IgD-negative memory B cell (primary cell): Measurements from ENCODE around the gene MBNL2. TPM values are rescaled to one million over a fixed set of nuclear protein-coding genes. Genes with fewer than 3 reads are reported as not detected.
A peak's percentile ranks its signal among the peaks of the same experiment; 100 is the strongest.

Source experiments
- H3K27ac Mint-ChIP-seq, 3 donors: one replicate each; pipeline ENCODE4 v1.8.0; 2020 to 2022; ENCODE audit warnings: mild to moderate bottlenecking in 3 of 3, mixed read lengths in 3 of 3, moderate library complexity in 1 of 3
- H3K27me3 Mint-ChIP-seq: one replicate; pipeline ENCODE4 v1.8.0; 2021; ENCODE audit warnings: mixed read lengths
- H3K36me3 Mint-ChIP-seq: one replicate; pipeline ENCODE4 v1.8.0; 2020; ENCODE audit warnings: mild to moderate bottlenecking, mixed read lengths
- H3K4me1 Mint-ChIP-seq, 3 donors: one replicate each; pipeline ENCODE4 v1.8.0; 2020 to 2022; ENCODE audit warnings: mixed read lengths in 3 of 3, mild to moderate bottlenecking in 1 of 3
- H3K4me3 Mint-ChIP-seq, 4 donors: one replicate each; pipeline ENCODE4 v1.8.0; 2020 to 2022; ENCODE audit warnings: mild to moderate bottlenecking in 4 of 4, mixed read lengths in 4 of 4, moderate library complexity in 3 of 4
- H3K9me3 Mint-ChIP-seq, 3 donors: one replicate each; pipeline ENCODE4 v1.8.0; 2020 to 2021; ENCODE audit warnings: mixed read lengths in 3 of 3, mild to moderate bottlenecking in 1 of 3
- polyA plus RNA-seq: library from polyadenylated mRNA; unstranded; fragments of 300-500 nt; fragmentation: Illumina TruSeq; gene quantifications from one replicate; pipeline ENCODE4 v1.2.3, GENCODE V29; 2021

Gene MBNL2
- polyA plus RNA-seq, 1 donor from 2014 or later, result 15.9 TPM

- Mint-ChIP-seq H3K27ac (no peak overlapping the region), H3K9me3 (no peaks in the 10 kb centered on the region), H3K4me1 (peaks cover 0 to 16% (median 3%) of the 10 kb centered on the region in 3 donors), H3K4me3 (no peak overlapping the region), H3K36me3 (peaks cover 1% of the 10 kb centered on the region), H3K27me3 (no peaks in the 10 kb centered on the region)
Observed at GRCh38 chr13:97328222-97328790, 106.2 kb downstream of the MBNL2 start.

- H3K4me3 Mint-ChIP-seq, result no peak overlapping the region
- H3K27me3 Mint-ChIP-seq, result no peaks in the 10 kb centered on the region
- H3K9me3 Mint-ChIP-seq, result no peaks in the 10 kb centered on the region
- H3K4me1 Mint-ChIP-seq, result peaks cover 0 to 10% (median 7%) of the 10 kb centered on the region in 3 donors
- no peaks in the 10 kb centered on the region for H3K36me3 Mint-ChIP-seq
- peak overlapping the region in 1 of 3 donors; percentile 2 for H3K27ac Mint-ChIP-seq
Observed at GRCh38 chr13:97329331-97329730, 107.2 kb downstream of the MBNL2 start.

- Mint-ChIP-seq H3K36me3 (peaks cover 2% of the 10 kb centered on the region), H3K4me3 (no peak overlapping the region), H3K9me3 (no peaks in the 10 kb centered on the region), H3K4me1 (peaks cover 0 to 10% (median 7%) of the 10 kb centered on the region in 3 donors), H3K27me3 (no peaks in the 10 kb centered on the region), H3K27ac (no peak overlapping the region)
Observed at GRCh38 chr13:97330448-97330847, 108.3 kb downstream of the MBNL2 start.

GRCh38 chr13:97332742-97333141 lies 110.6 kb downstream of the MBNL2 start:
- no peak overlapping the region for H3K4me3 Mint-ChIP-seq

GRCh38 chr13:97333983-97334382 lies 111.8 kb downstream of the MBNL2 start:
- Mint-ChIP-seq H3K4me1 (peaks cover 0 to 7% (median 4%) of the 10 kb centered on the region in 3 donors), H3K27ac (no peak overlapping the region), H3K27me3 (no peaks in the 10 kb centered on the region)

More at GRCh38 chr13:97332742-97333141, 110.6 kb downstream of the MBNL2 start:
- Mint-ChIP-seq H3K4me1 (peaks cover 0 to 7% (median 6%) of the 10 kb centered on the region in 3 donors), H3K27me3 (no peaks in the 10 kb centered on the region), H3K27ac (no peak overlapping the region), H3K9me3 (no peaks in the 10 kb centered on the region), H3K36me3 (peaks cover 2% of the 10 kb centered on the region)

GRCh38 chr13:97334690-97335089 lies 112.6 kb downstream of the MBNL2 start:
- Mint-ChIP-seq H3K4me3 (no peak overlapping the region), H3K27me3 (no peaks in the 10 kb centered on the region), H3K27ac (no peak overlapping the region), H3K36me3 (peaks cover 2% of the 10 kb centered on the region), H3K4me1 (peaks cover 0 to 7% (median 4%) of the 10 kb centered on the region in 3 donors), H3K9me3 (no peaks in the 10 kb centered on the region)

More at GRCh38 chr13:97333983-97334382, 111.8 kb downstream of the MBNL2 start:
- H3K36me3 Mint-ChIP-seq, result peaks cover 2% of the 10 kb centered on the region
- no peaks in the 10 kb centered on the region for H3K9me3 Mint-ChIP-seq
- H3K4me3 Mint-ChIP-seq, result no peak overlapping the region

- no peak overlapping the region for H3K27ac Mint-ChIP-seq
- no peak overlapping the region for H3K4me3 Mint-ChIP-seq
- no peaks in the 10 kb centered on the region for H3K27me3 Mint-ChIP-seq
- H3K4me1 Mint-ChIP-seq, result peaks cover 0 to 7% (median 2%) of the 10 kb centered on the region in 3 donors
- H3K36me3 Mint-ChIP-seq, result peaks cover 2% of the 10 kb centered on the region
- no peaks in the 10 kb centered on the region for H3K9me3 Mint-ChIP-seq
Observed at GRCh38 chr13:97335488-97336134, 113.5 kb downstream of the MBNL2 start.

GRCh38 chr13:97337985-97338499 lies 115.9 kb downstream of the MBNL2 start:
- Mint-ChIP-seq H3K36me3 (peaks cover 2% of the 10 kb centered on the region), H3K9me3 (no peaks in the 10 kb centered on the region), H3K4me1 (peaks cover 0 to 7% (median under 1%) of the 10 kb centered on the region in 3 donors), H3K27ac (no peak overlapping the region), H3K4me3 (no peak overlapping the region), H3K27me3 (no peaks in the 10 kb centered on the region)

- no peak overlapping the region for H3K4me3 Mint-ChIP-seq
- H3K4me1 Mint-ChIP-seq, result peaks cover 0 to 2% (median 0%) of the 10 kb centered on the region in 3 donors
- H3K27me3 Mint-ChIP-seq, result no peaks in the 10 kb centered on the region
- no peaks in the 10 kb centered on the region for H3K9me3 Mint-ChIP-seq
- peaks cover 6% of the 10 kb centered on the region for H3K36me3 Mint-ChIP-seq
- H3K27ac Mint-ChIP-seq, result no peak overlapping the region
Observed at GRCh38 chr13:97338571-97338970, 116.4 kb downstream of the MBNL2 start.

GRCh38 chr13:97339019-97339987 lies 117.2 kb downstream of the MBNL2 start:
- H3K4me1 Mint-ChIP-seq, result no peaks in the 10 kb centered on the region
- no peaks in the 10 kb centered on the region for H3K27me3 Mint-ChIP-seq
- no peak overlapping the region for H3K4me3 Mint-ChIP-seq
- H3K27ac Mint-ChIP-seq, result no peak overlapping the region
- no peaks in the 10 kb centered on the region for H3K9me3 Mint-ChIP-seq
- H3K36me3 Mint-ChIP-seq, result peaks cover 7% of the 10 kb centered on the region

- Mint-ChIP-seq H3K27me3 (no peaks in the 10 kb centered on the region), H3K4me1 (no peaks in the 10 kb centered on the region), H3K4me3 (no peak overlapping the region), H3K36me3 (peaks cover 7% of the 10 kb centered on the region), H3K27ac (no peak overlapping the region), H3K9me3 (no peaks in the 10 kb centered on the region)
Observed at GRCh38 chr13:97339988-97340749, 118.0 kb downstream of the MBNL2 start.

- no peak overlapping the region for H3K27ac Mint-ChIP-seq
- no peaks in the 10 kb centered on the region for H3K4me1 Mint-ChIP-seq
- no peaks in the 10 kb centered on the region for H3K27me3 Mint-ChIP-seq
Observed at GRCh38 chr13:97341135-97341534, 119.0 kb downstream of the MBNL2 start.

GRCh38 chr13:97342136-97342535 lies 120.0 kb downstream of the MBNL2 start:
- no peaks in the 10 kb centered on the region for H3K9me3 Mint-ChIP-seq
- no peak overlapping the region for H3K4me3 Mint-ChIP-seq
- no peaks in the 10 kb centered on the region for H3K27me3 Mint-ChIP-seq
- H3K4me1 Mint-ChIP-seq, result no peaks in the 10 kb centered on the region
- H3K27ac Mint-ChIP-seq, result no peak overlapping the region
- peaks cover 9% of the 10 kb centered on the region for H3K36me3 Mint-ChIP-seq

More at GRCh38 chr13:97341135-97341534, 119.0 kb downstream of the MBNL2 start:
- Mint-ChIP-seq H3K4me3 (no peak overlapping the region), H3K9me3 (no peaks in the 10 kb centered on the region), H3K36me3 (peaks cover 8% of the 10 kb centered on the region)

- H3K4me1 Mint-ChIP-seq, result no peaks in the 10 kb centered on the region
- H3K36me3 Mint-ChIP-seq, result peaks cover 9% of the 10 kb centered on the region
- no peaks in the 10 kb centered on the region for H3K27me3 Mint-ChIP-seq
- H3K4me3 Mint-ChIP-seq, result no peak overlapping the region
- no peak overlapping the region for H3K27ac Mint-ChIP-seq
- no peaks in the 10 kb centered on the region for H3K9me3 Mint-ChIP-seq
Observed at GRCh38 chr13:97342936-97343335, 120.8 kb downstream of the MBNL2 start.
